K562 (cell line): ENCODE measurements around the gene SAPCD1. TPM values are rescaled to one million over a fixed set of nuclear protein-coding genes. Genes with fewer than 3 reads are reported as not detected.

Experiments used
- BDP1 ChIP-seq: IDR thresholded peaks from 3 replicates; pipeline ENCODE4 v1.6.1; 2011; ENCODE audit not compliant: insufficient read length, insufficient read depth
- BRF2 ChIP-seq: IDR thresholded peaks from 3 replicates; pipeline ENCODE4 v1.6.1; 2011; ENCODE audit warnings: borderline replicate concordance, mild to moderate bottlenecking; ENCODE audit not compliant: insufficient read length, insufficient read depth
- CCAR2 ChIP-seq: fragments of 200-400 bp; formaldehyde crosslinking; IDR thresholded peaks from 2 replicates; pipeline ENCODE4 v1.6.1; 2017; ENCODE audit warnings: mild to moderate bottlenecking, low read depth, low read length
- EP300 ChIP-seq: IDR thresholded peaks from 2 replicates; pipeline ENCODE4 v1.6.1; 2012; ENCODE audit warnings: low read length, improper control_type of control experiment
- GABPB1 ChIP-seq: sonication (generic); formaldehyde crosslinking; IDR thresholded peaks from 2 replicates; pipeline ENCODE4 v1.8.0; 2022; ENCODE audit warnings: mild to moderate bottlenecking, missing genetic modification reagents
- HSF4 ChIP-seq: fragments of 250-450 bp; sonication (Bioruptor Pico); IDR thresholded peaks from 2 replicates; pipeline ENCODE4 v2.1.2; 2022; ENCODE audit warnings: mild to moderate bottlenecking, moderate library complexity, borderline replicate concordance
- MCM2 ChIP-seq: fragments of 450-650 bp; IDR thresholded peaks from 2 replicates; pipeline ENCODE4 v1.6.1; 2017; ENCODE audit warnings: low read depth, mild to moderate bottlenecking
- NUFIP1 ChIP-seq: fragments of 450-650 bp; IDR thresholded peaks from 2 replicates; pipeline ENCODE4 v1.6.1; 2018; ENCODE audit not compliant: partially characterized antibody
- PRDM10 ChIP-seq: fragments of 450-650 bp; IDR thresholded peaks from 2 replicates; pipeline ENCODE4 v1.6.1; 2018; ENCODE audit not compliant: partially characterized antibody
- RNF2 ChIP-seq: sonication (generic); IDR thresholded peaks from 2 replicates; pipeline ENCODE4 v1.6.1; 2016
- RNF219 ChIP-seq: fragments of 250-450 bp; sonication (Bioruptor Pico); IDR thresholded peaks from 2 replicates; pipeline ENCODE4 v1.5.0; 2022; ENCODE audit warnings: mild to moderate bottlenecking
- SETDB1 ChIP-seq: IDR thresholded peaks from one replicate; pipeline ENCODE4 v1.6.1; 2012; ENCODE audit warnings: low read length, control low read depth, inconsistent platforms
- TEAD1 ChIP-seq, 2 experiments: fragments of 450-650 bp in 1 of 2; sonication (generic) in 1 of 2; formaldehyde crosslinking; IDR thresholded peaks; 2 replicates each; pipeline versions ENCODE4 v1.4.0 to v1.8.0; 2020 to 2022; ENCODE audit warnings: mild to moderate bottlenecking in 2 of 2, missing genetic modification reagents in 1 of 2
- TEAD4 ChIP-seq, 2 experiments: sonication (generic) in 1 of 2; formaldehyde crosslinking in 1 of 2; IDR thresholded peaks; 2 replicates each; pipeline versions ENCODE4 v1.6.1 to v1.8.0; 2012 to 2022; ENCODE audit warnings: borderline replicate concordance in 1 of 2, inconsistent platforms in 1 of 2, low read length in 1 of 2, mild to moderate bottlenecking in 1 of 2, missing genetic modification reagents in 1 of 2
- ZNF212 ChIP-seq: fragments of 450-650 bp; formaldehyde crosslinking; IDR thresholded peaks from 2 replicates; pipeline ENCODE4 v1.4.0; 2020; ENCODE audit warnings: mild to moderate bottlenecking
- ZNF436 ChIP-seq: fragments of 250-450, 450-650 bp; sonication (Bioruptor Pico); formaldehyde crosslinking; IDR thresholded peaks from 2 replicates; pipeline ENCODE4 v1.7.0; 2020; ENCODE audit warnings: mild to moderate bottlenecking
- ZNF551 ChIP-seq: fragments of 250-450 bp; sonication (Bioruptor Pico); IDR thresholded peaks from 2 replicates; pipeline ENCODE4 v1.5.0; 2021; ENCODE audit warnings: mild to moderate bottlenecking, moderate library complexity
- ZNF75A ChIP-seq: fragments of 450-650 bp; formaldehyde crosslinking; IDR thresholded peaks from 2 replicates; pipeline ENCODE4 v1.4.0; 2020; ENCODE audit warnings: mild to moderate bottlenecking
- ZNF77 ChIP-seq: fragments of 250-450 bp; sonication (Bioruptor Pico); IDR thresholded peaks from 2 replicates; pipeline ENCODE4 v1.5.0; 2020
- polyA plus RNA-seq, 8 experiments: library from polyadenylated mRNA; depleted of rRNA in 4 of 8; stranded (reverse) in 5 of 8; unstranded in 3 of 8; fragments of >200 nt; fragmentation: Nextera tagmentation in 2 of 8; fragmentation: Illumina TruSeq in 1 of 8; extraction: Ambion mirVana in 2 of 8; extraction: Trizol in 1 of 8; gene quantifications; 2 replicates each; pipeline versions ENCODE4 v1.2.1 to v1.2.3, GENCODE V29; 2011 to 2014; ENCODE audit warnings: inconsistent platforms in 1 of 8, missing spikeins in 1 of 8
- total RNA-seq, 7 experiments: library from RNA; depleted of rRNA in 6 of 7; stranded (reverse); fragments of >200 nt in 6 of 7; fragmentation: Illumina TruSeq in 2 of 7; extraction: Trizol in 2 of 7; gene quantifications; 2 replicates each; pipeline versions ENCODE4 v1.2.1 to v1.2.3, GENCODE V29; 2011 to 2021; ENCODE audit warnings: low replicate concordance in 1 of 7

Gene SAPCD1
- total and polyA plus RNA-seq, 9 of the 15 experiments (the other 6 are each of a cell fraction or from before 2014, with no cell fraction given) = 2.6 to 30.2 (median 7.4) TPM

GRCh38 chr6:31737991-31738979 lies 24.2 kb upstream of the SAPCD1 start (continued):
- TF ChIP-seq ZNF436 (peak; percentile 38; the same call in 1 of the 2 replicates), TEAD4 (IDR thresholded peaks at IDR 0.05; ENCODE audit: low read length) (peak; percentile 49; the same call in 1 of the 2 replicates), TEAD4 (CRISPR knock-in tag; IDR thresholded peaks at IDR 0.05; ENCODE audit: borderline replicate concordance) (no peak; the same call in 1 of the 2 replicates), CCAR2 (no peak), GABPB1 (CRISPR knock-in tag) (no peak), ZNF77 (CRISPR knock-in tag) (no peak), RNF2 (no peak), EP300 (peak; percentile 95), NUFIP1 (no peak), TEAD1 (CRISPR knock-in tag; IDR thresholded peaks at IDR 0.05) (peak in 1 of 2 experiments; percentile 69; a peak in 2 of 4 replicates), PRDM10 (no peak), ZNF212 (0 out of 2 replicates have a peak, but pooled peaks have one; percentile 9), BRF2 (no peak), BDP1 (no peak), ZNF551 (CRISPR knock-in tag) (no peak), ZNF75A (CRISPR knock-in tag) (no peak), HSF4 (CRISPR knock-in tag) (0 out of 2 replicates have a peak, but pooled peaks have one; percentile 75), SETDB1 (no peak), RNF219 (CRISPR knock-in tag) (0 out of 2 replicates have a peak, but pooled peaks have one; percentile 47), MCM2 (no peak)
